Chondrocyte (in vitro differentiated cells): ENCODE results near the gene TRMT1. TPM values are rescaled to one million over a fixed set of nuclear protein-coding genes. Genes with fewer than 3 reads are reported as not detected.

Source experiments
- DNase-seq: peaks from one replicate; pipeline ENCODE4 v3.0.0; 2021; ENCODE audit warnings: mixed read lengths, low spot score
- H3K27ac Mint-ChIP-seq: one replicate; pipeline ENCODE4 v1.8.0; 2021; ENCODE audit warnings: mild to moderate bottlenecking, moderate library complexity, mixed read lengths; ENCODE audit not compliant: unreplicated experiment
- H3K27me3 Mint-ChIP-seq: 2 replicates; pipeline ENCODE4 v1.8.0; 2021; ENCODE audit warnings: low read depth, mixed read lengths
- H3K36me3 Mint-ChIP-seq: 2 replicates; pipeline ENCODE4 v1.8.0; 2021; ENCODE audit warnings: low read depth, mixed read lengths
- H3K4me1 Mint-ChIP-seq: 2 replicates; pipeline ENCODE4 v1.8.0; 2021; ENCODE audit warnings: low read depth, mild to moderate bottlenecking, mixed read lengths
- H3K4me3 Mint-ChIP-seq: one replicate; pipeline ENCODE4 v1.8.0; 2021; ENCODE audit warnings: mild to moderate bottlenecking, moderate library complexity, mixed read lengths; ENCODE audit not compliant: unreplicated experiment
- H3K9me3 Mint-ChIP-seq: 2 replicates; pipeline ENCODE4 v1.8.0; 2021; ENCODE audit warnings: low read depth, mixed read lengths
- total RNA-seq: library from RNA; stranded (reverse); gene quantifications from 3 replicates; pipeline ENCODE4 v1.2.1, GENCODE V29; 2021
- TF ChIP-seq, protein P1 (sequence below): fragments of 200-600 bp; sonication (generic); IDR thresholded peaks from 2 replicates; pipeline ENCODE4 v1.5.0; 2021; ENCODE audit warnings: antibody characterized with exemption, mild to moderate bottlenecking, moderate library complexity

TRMT1 gene
- total RNA-seq, 1 donor from 2014 or later = 25.4 TPM

DNA sequence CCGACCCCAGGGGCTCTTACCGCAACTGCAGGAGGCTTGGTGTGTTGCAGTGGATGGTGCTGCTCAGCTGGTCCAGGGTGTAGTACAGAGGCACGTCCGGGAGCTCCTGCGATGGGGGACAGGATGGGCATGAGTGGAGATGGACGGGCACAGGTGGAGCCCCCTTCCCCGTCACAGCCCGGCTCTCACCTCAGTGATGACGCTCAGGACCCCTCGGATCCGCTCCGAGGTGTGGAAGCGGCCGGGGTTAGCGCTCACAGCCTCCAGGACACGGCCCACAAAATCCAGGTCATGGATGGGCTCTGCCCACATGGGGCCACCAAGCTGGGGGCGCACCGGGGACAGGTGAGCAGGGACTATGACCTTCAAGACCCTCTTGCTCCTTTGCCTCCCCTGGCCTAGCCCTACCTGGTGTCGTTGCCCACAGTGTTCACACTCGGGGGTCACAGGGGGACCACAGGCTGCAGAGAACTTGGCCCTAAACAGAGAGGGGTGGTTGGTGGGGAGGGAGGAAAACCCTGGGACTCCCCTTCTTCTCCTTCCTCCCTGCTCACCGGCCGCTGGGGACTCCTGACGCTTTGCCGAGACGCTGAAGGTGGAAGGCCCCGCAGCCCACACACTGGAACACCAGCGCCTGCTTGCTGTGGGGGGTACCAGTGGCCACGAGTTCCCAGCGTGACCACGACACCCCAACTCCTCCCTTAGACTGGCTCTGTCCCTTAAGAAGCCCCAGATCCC lies 7.0 kb downstream of the TRMT1 start:
- Mint-ChIP-seq H3K4me3 (no peak overlapping the region), H3K9me3 (no peaks in the 10 kb centered on the region), H3K27me3 (no peaks in the 10 kb centered on the region), H3K4me1 (no peaks in the 10 kb centered on the region), H3K27ac (peak overlapping the region; percentile 49), H3K36me3 (peaks cover 5% of the 10 kb centered on the region)
- TF ChIP-seq, protein P1, sequence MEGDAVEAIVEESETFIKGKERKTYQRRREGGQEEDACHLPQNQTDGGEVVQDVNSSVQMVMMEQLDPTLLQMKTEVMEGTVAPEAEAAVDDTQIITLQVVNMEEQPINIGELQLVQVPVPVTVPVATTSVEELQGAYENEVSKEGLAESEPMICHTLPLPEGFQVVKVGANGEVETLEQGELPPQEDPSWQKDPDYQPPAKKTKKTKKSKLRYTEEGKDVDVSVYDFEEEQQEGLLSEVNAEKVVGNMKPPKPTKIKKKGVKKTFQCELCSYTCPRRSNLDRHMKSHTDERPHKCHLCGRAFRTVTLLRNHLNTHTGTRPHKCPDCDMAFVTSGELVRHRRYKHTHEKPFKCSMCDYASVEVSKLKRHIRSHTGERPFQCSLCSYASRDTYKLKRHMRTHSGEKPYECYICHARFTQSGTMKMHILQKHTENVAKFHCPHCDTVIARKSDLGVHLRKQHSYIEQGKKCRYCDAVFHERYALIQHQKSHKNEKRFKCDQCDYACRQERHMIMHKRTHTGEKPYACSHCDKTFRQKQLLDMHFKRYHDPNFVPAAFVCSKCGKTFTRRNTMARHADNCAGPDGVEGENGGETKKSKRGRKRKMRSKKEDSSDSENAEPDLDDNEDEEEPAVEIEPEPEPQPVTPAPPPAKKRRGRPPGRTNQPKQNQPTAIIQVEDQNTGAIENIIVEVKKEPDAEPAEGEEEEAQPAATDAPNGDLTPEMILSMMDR = no peak
- DNase-seq = no peak

DNA sequence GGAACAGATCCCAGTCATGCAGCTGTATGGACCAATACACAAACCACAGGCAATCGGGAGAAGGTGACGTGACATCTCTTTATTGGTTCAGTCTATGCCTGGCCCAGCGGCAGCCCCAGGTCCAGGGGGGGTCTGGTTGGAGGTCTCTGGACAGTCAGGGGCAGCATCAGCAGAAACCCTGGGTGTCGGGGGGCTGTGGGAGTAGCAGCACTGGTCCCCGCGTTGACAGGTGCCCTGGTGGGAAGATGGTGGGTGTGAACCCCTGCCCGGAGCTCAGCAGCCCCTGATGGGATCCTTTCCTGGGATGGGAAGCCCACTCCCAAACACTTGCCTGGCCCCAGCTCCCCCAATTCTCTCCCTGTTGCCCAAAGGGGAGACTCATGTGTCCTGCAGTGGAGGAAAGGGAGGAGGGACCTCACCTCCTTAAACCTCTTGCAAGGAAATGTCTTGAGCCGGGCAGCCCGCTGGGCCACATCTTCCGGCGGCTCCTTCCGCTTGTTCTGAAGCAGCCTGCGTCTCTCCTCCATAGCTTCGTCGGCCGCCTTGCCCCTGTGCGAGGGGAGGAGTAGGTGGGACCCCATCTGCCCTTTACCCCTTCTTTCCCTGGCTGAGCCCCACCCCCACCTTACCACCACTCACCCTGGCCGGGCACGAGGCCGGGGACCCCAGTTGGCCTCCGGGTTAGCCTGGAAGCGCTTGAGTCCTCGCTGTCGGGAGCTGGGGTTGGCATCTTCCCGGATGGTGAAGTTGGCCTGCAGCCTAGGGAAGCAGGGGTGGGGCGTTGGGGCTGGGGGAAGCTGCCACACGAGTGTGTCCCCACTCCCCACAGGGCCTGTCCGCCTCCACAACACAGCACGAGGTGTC lies 11.5 kb downstream of the TRMT1 start:
- no peak overlapping the region for H3K4me3 Mint-ChIP-seq
- no peaks in the 10 kb centered on the region for H3K9me3 Mint-ChIP-seq
- no peak overlapping the region for H3K27ac Mint-ChIP-seq
- DNase-seq = peak; percentile 89
- H3K27me3 Mint-ChIP-seq = no peaks in the 10 kb centered on the region
- no peaks in the 10 kb centered on the region for H3K4me1 Mint-ChIP-seq
- H3K36me3 Mint-ChIP-seq = peaks cover 4% of the 10 kb centered on the region
- TF ChIP-seq, protein P1 = peak; percentile 7

DNA sequence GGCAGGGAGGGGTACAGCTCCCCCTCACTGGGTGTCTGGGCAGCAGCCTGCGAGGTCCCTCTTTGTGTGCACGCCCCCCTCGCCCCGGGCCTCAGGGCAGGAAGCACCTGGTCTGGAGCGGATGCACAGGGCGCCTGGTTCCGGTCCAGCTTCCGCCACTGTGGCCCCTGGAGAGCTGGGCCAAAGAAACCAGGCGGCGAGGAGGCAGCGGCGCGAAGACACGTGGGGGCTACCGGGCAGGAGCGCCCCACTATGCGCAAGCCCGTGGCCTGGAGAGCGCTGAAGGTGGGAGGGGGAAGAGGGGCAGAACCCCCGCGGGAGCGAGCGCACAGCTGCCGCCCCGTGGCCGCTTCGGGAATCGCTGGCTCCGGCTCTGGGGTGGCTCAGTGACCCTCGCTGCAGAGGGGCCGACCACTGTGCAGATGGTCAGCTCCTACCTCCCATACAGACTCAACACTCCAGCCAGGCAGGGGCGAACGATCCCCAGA lies 12.1 kb downstream of the TRMT1 start:
- TF ChIP-seq, protein P1 = peak; percentile 79
- Mint-ChIP-seq H3K27me3 (no peaks in the 10 kb centered on the region), H3K9me3 (no peaks in the 10 kb centered on the region), H3K4me1 (no peaks in the 10 kb centered on the region), H3K4me3 (no peak overlapping the region), H3K36me3 (peaks cover 5% of the 10 kb centered on the region), H3K27ac (no peak overlapping the region)
- no peak for DNase-seq

DNA sequence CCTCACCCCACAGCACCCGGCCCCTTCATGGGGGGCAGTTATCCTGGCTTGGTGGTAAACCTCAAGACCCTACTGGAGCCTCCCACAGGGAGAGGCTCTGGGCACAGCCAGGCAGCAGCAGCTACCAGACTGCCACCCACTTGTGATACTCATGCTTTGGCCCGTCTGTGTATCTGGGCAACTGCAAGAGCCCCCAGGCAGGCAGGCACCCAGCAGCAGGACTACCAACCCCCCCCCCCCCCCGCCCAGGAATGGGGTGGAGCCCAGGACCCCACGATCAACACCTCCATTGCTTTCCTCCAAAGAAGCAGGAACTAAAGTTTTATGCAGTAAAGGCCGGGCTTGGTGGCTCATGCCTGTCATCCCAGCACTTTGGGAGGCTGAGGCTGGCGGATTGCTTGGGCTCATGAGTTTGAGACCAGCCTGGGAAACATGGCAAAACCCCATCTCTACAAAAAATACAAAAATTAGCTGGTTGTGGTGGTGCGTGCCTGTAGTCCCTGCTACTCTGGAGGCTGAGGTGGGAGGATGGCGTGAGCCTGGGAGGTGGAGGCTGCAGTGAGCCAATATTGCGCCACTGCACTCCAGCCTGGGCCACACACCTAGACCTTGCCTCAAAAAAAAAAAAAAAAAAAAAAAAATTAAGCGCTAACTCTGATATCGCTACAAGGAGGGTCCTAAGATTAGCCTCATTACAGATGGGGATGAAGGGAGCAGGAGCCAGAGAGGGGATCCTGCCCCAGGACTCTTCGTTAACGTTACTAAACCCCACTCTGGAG lies 12.8 kb downstream of the TRMT1 start:
- H3K27me3 Mint-ChIP-seq = peaks cover 2% of the 10 kb centered on the region
- peaks cover 2% of the 10 kb centered on the region for H3K4me1 Mint-ChIP-seq
- no peak overlapping the region for H3K27ac Mint-ChIP-seq
- no peak overlapping the region for H3K4me3 Mint-ChIP-seq
- H3K36me3 Mint-ChIP-seq = peaks cover 4% of the 10 kb centered on the region
- H3K9me3 Mint-ChIP-seq = no peaks in the 10 kb centered on the region
- no peak for DNase-seq
- TF ChIP-seq, protein P1 = no peak
